Activated CD4-positive, alpha-beta memory T cell treated with anti-CD3 and anti-CD28 coated beads for 36 hours (primary cell): ENCODE data around the gene KLC4. TPM values are rescaled to one million over a fixed set of nuclear protein-coding genes. Genes with fewer than 3 reads are reported as not detected.

Experiments
- CTCF ChIA-PET: fragments of 350-600 bp; sonication (Branson Sonifier 250); formaldehyde crosslinking; loops from one replicate; lab custom pipeline; 2021; ENCODE audit warnings: antibody characterized with exemption, inconsistent platforms; lab: Charles Lee
- POLR2A ChIA-PET: fragments of 350-600 bp; sonication (Branson Sonifier 250); formaldehyde crosslinking; loops from one replicate; lab custom pipeline; 2021; ENCODE audit warnings: antibody characterized with exemption; lab: Charles Lee
- DNase-seq: peaks from one replicate; pipeline ENCODE4 v3.0.0-alpha.2; 2020
- H3K27ac Mint-ChIP-seq: one replicate; pipeline ENCODE4 v1.8.0; 2021; ENCODE audit warnings: mixed read lengths
- H3K27me3 Mint-ChIP-seq: one replicate; pipeline ENCODE4 v1.8.0; 2021; ENCODE audit warnings: mixed read lengths
- H3K36me3 Mint-ChIP-seq: one replicate; pipeline ENCODE4 v1.8.0; 2021; ENCODE audit warnings: mixed read lengths
- H3K4me1 Mint-ChIP-seq: one replicate; pipeline ENCODE4 v1.8.0; 2021; ENCODE audit warnings: low read depth, mixed read lengths
- H3K4me3 Mint-ChIP-seq: one replicate; pipeline ENCODE4 v1.8.0; 2021; ENCODE audit warnings: mild to moderate bottlenecking, mixed read lengths
- H3K9me3 Mint-ChIP-seq: one replicate; pipeline ENCODE4 v1.8.0; 2021; ENCODE audit warnings: mixed read lengths
- intact Hi-C: fragments of 100-400 bp; cut with micrococcal nuclease; formaldehyde crosslinking; loops from one replicate; pipeline ENCODE4 v1.15.1; 2023
- total RNA-seq, 2 experiments: library from RNA; stranded (reverse); gene quantifications; one replicate each; pipeline ENCODE4 v1.2.3, GENCODE V29; 2021

Gene KLC4
- total RNA-seq: 10 to 100 TPM; 11.0 to 11.9 TPM

GRCh38 chr6:43059168-43060033 is at the start of gene KLC4, which contains the start of gene MRPL2:
KLC4 (plus strand) TSS chr6:43059631; CDS start chr6:43061336, 1,705 bp downstream.
MRPL2 (minus strand) TSS chr6:43059434; CDS start chr6:43059381, 53 bp downstream.
- Mint-ChIP-seq H3K27me3 (no peaks in the 10 kb centered on the region), H3K9me3 (no peaks in the 10 kb centered on the region), H3K27ac (peak within 1 kb of the TSS; percentile 95), H3K4me3 (peak within 1 kb of the TSS; percentile 89), H3K4me1 (peaks cover 30% of the 10 kb centered on the region), H3K36me3 (peaks cover 13% of the 10 kb centered on the region)
- intact Hi-C loops: loop anchor here (1.0 to 10.0 kb wide), 6 partner anchors 45 to 285 kb away; partner anchors contain the start of genes CNPY3, KLHDC3, PEX6 and SRF
- ChIA-PET CTCF (interaction anchor here (0.9 to 2.0 kb wide), 6 partner anchors 50 to 158 kb away, joined by 3 to 9 read pairs (median 4); partner anchors contain the start of gene PEX6), POLR2A (interaction anchor here (0.7 to 1.8 kb wide), 11 partner anchors 8 to 313 kb away, joined by 3 to 10 read pairs (median 3); partner anchors contain the start of genes CNPY3, KLHDC3, MEA1 and PEX6)
- DNase-seq: peak; percentile 100

GRCh38 chr6:43011207-43011606 is 48.2 kb upstream of the KLC4 start:
- no peak for DNase-seq
- ChIA-PET CTCF (interaction anchor here (1.8 to 5.4 kb wide), 2 partner anchors 32 to 132 kb away, joined by 5 to 28 read pairs; partner anchors contain the start of gene PEX6), POLR2A (interaction anchor here (1.0 to 1.9 kb wide), 5 partner anchors 13 to 82 kb away, joined by 3 to 8 read pairs (median 4); partner anchors contain the start of genes CNPY3, CUL7, MRPL2 and PEX6)
- peaks cover 36% of the 10 kb centered on the region for H3K4me1 Mint-ChIP-seq
- H3K27me3 Mint-ChIP-seq: no peaks in the 10 kb centered on the region
- H3K36me3 Mint-ChIP-seq: peaks cover 41% of the 10 kb centered on the region
- peak overlapping the region; percentile 5 for H3K4me3 Mint-ChIP-seq
- peak overlapping the region; percentile 87 for H3K27ac Mint-ChIP-seq
- intact Hi-C loops: loop anchor here (5.0 kb wide), 2 partner anchors 109 to 416 kb away; partner anchors contain the start of gene ABCC10
- no peaks in the 10 kb centered on the region for H3K9me3 Mint-ChIP-seq

GRCh38 chr6:43012364-43012763 is 47.1 kb upstream of the KLC4 start:
- no peaks in the 10 kb centered on the region for H3K9me3 Mint-ChIP-seq
- intact Hi-C loops: loop anchor here (5.0 kb wide), 2 partner anchors 110 to 415 kb away; partner anchors contain the start of gene ABCC10
- POLR2A ChIA-PET: interaction anchor here (0.8 to 2.6 kb wide), 5 partner anchors 9 to 32 kb away, joined by 3 to 15 read pairs (median 4); partner anchors contain the start of gene PPP2R5D
- CTCF ChIA-PET: interaction anchor here (5.4 kb wide), 1 partner anchor 131 kb away, joined by 28 read pairs; no protein-coding TSS in a partner anchor
- DNase-seq: no peak
- H3K27ac Mint-ChIP-seq: peak overlapping the region; percentile 87
- H3K27me3 Mint-ChIP-seq: no peaks in the 10 kb centered on the region
- H3K36me3 Mint-ChIP-seq: peaks cover 43% of the 10 kb centered on the region
- H3K4me3 Mint-ChIP-seq: peak overlapping the region; percentile 94
- peaks cover 46% of the 10 kb centered on the region for H3K4me1 Mint-ChIP-seq

- H3K4me3 Mint-ChIP-seq: peak overlapping the region; percentile 94
- H3K27ac Mint-ChIP-seq: peak overlapping the region; percentile 87
- POLR2A ChIA-PET: interaction anchor here (0.8 to 3.2 kb wide), 12 partner anchors 9 to 84 kb away, joined by 3 to 15 read pairs (median 5); partner anchors contain the start of genes CNPY3, CUL7, KLC4 and MRPL2
- H3K27me3 Mint-ChIP-seq: no peaks in the 10 kb centered on the region
- intact Hi-C loops: loop anchor here (5.0 kb wide), 2 partner anchors 111 to 414 kb away; partner anchors contain the start of gene ABCC10
- H3K36me3 Mint-ChIP-seq: peaks cover 46% of the 10 kb centered on the region
- peaks cover 55% of the 10 kb centered on the region for H3K4me1 Mint-ChIP-seq
- DNase-seq: no peak
- H3K9me3 Mint-ChIP-seq: no peaks in the 10 kb centered on the region
- CTCF ChIA-PET: interaction anchor here (0.5 to 5.4 kb wide), 3 partner anchors 33 to 131 kb away, joined by 3 to 28 read pairs (median 7); no protein-coding TSS in a partner anchor
These were observed 46.2 kb upstream of the KLC4 start for GRCh38 chr6:43013097-43013842.

GRCh38 chr6:43013843-43014433 is 45.5 kb upstream of the KLC4 start, which contains the start of the genes KLHDC3 and MEA1:
KLHDC3 (plus strand) TSS chr6:43014249; CDS start chr6:43017193, 2,944 bp downstream.
MEA1 (minus strand) TSS chr6:43013946; CDS start chr6:43013813, 133 bp downstream.
- CTCF ChIA-PET: interaction anchor here (0.5 to 1.2 kb wide), 3 partner anchors 34 to 130 kb away, joined by 3 to 7 read pairs (median 4); no protein-coding TSS in a partner anchor
- Mint-ChIP-seq H3K9me3 (no peaks in the 10 kb centered on the region), H3K4me1 (peaks cover 55% of the 10 kb centered on the region)

GRCh38 chr6:43014434-43014909 is 45.0 kb upstream of the KLC4 start:
- no peak for DNase-seq
- H3K4me3 Mint-ChIP-seq: peak overlapping the region; percentile 94
- no peaks in the 10 kb centered on the region for H3K9me3 Mint-ChIP-seq
- CTCF ChIA-PET: interaction anchor here (1.2 kb wide), 2 partner anchors 113 to 129 kb away, joined by 4 to 7 read pairs; no protein-coding TSS in a partner anchor
- peaks cover 38% of the 10 kb centered on the region for H3K36me3 Mint-ChIP-seq
- intact Hi-C loops: loop anchor here (1.0 to 5.0 kb wide), 9 partner anchors 8 to 413 kb away; partner anchors contain the start of genes ABCC10, CNPY3, CUL7 and KLC4
- POLR2A ChIA-PET: interaction anchor here (0.5 to 3.2 kb wide), 10 partner anchors 9 to 135 kb away, joined by 3 to 15 read pairs (median 7); partner anchors contain the start of genes CNPY3, CUL7, KLC4 and MRPL2
- H3K27ac Mint-ChIP-seq: peak overlapping the region; percentile 87
- no peaks in the 10 kb centered on the region for H3K27me3 Mint-ChIP-seq
- peaks cover 55% of the 10 kb centered on the region for H3K4me1 Mint-ChIP-seq

More at GRCh38 chr6:43013843-43014433, 45.5 kb upstream of the KLC4 start, which contains the start of the genes KLHDC3 and MEA1:
- intact Hi-C loops: loop anchor here (1.0 to 5.0 kb wide), 9 partner anchors 8 to 413 kb away; partner anchors contain the start of genes ABCC10, CNPY3, CUL7 and KLC4
- H3K4me3 Mint-ChIP-seq: peak within 1 kb of the TSS; percentile 94
- DNase-seq: peak; percentile 100
- peaks cover 40% of the 10 kb centered on the region for H3K36me3 Mint-ChIP-seq
- H3K27ac Mint-ChIP-seq: peak within 1 kb of the TSS; percentile 87
- H3K27me3 Mint-ChIP-seq: no peaks in the 10 kb centered on the region
- POLR2A ChIA-PET: interaction anchor here (0.5 to 3.2 kb wide), 12 partner anchors 8 to 136 kb away, joined by 3 to 15 read pairs (median 5); partner anchors contain the start of genes CNPY3, CUL7, KLC4 and MRPL2

GRCh38 chr6:43016176-43016942 is 43.1 kb upstream of the KLC4 start:
- no peaks in the 10 kb centered on the region for H3K9me3 Mint-ChIP-seq
- peaks cover 30% of the 10 kb centered on the region for H3K36me3 Mint-ChIP-seq
- peaks cover 62% of the 10 kb centered on the region for H3K4me1 Mint-ChIP-seq
- peak overlapping the region; percentile 24 for H3K4me3 Mint-ChIP-seq
- intact Hi-C loops: no loop called here
- ChIA-PET CTCF (no interaction called here), POLR2A (interaction anchor here (3.2 kb wide), 1 partner anchor 87 kb away, joined by 15 read pairs; the partner anchor contains the start of gene CNPY3)
- no peak overlapping the region for H3K27ac Mint-ChIP-seq
- no peaks in the 10 kb centered on the region for H3K27me3 Mint-ChIP-seq
- DNase-seq: no peak

GRCh38 chr6:43016943-43017334 is 42.5 kb upstream of the KLC4 start:
- Mint-ChIP-seq H3K36me3 (peaks cover 29% of the 10 kb centered on the region), H3K27me3 (no peaks in the 10 kb centered on the region), H3K9me3 (no peaks in the 10 kb centered on the region), H3K4me1 (peaks cover 58% of the 10 kb centered on the region), H3K4me3 (no peak overlapping the region), H3K27ac (no peak overlapping the region)
- no peak for DNase-seq
- POLR2A ChIA-PET: no interaction called here
- intact Hi-C loops: no loop called here
- CTCF ChIA-PET: no interaction called here

GRCh38 chr6:43019152-43019551 is 40.3 kb upstream of the KLC4 start:
- Mint-ChIP-seq H3K36me3 (peaks cover 17% of the 10 kb centered on the region), H3K4me1 (peaks cover 52% of the 10 kb centered on the region), H3K27me3 (no peaks in the 10 kb centered on the region), H3K4me3 (no peak overlapping the region), H3K9me3 (no peaks in the 10 kb centered on the region), H3K27ac (no peak overlapping the region)
- no peak for DNase-seq
- intact Hi-C loops: no loop called here
- CTCF ChIA-PET: no interaction called here
- POLR2A ChIA-PET: no interaction called here
